HEK293 (cell line): ENCODE data around the gene UBASH3B.

Source experiments
- CTCF ChIP-seq: fragments of 450-650 bp; formaldehyde crosslinking; IDR thresholded peaks from 2 replicates; pipeline ENCODE4 v1.5.1; 2016; ENCODE audit warnings: missing biosample characterization, missing genetic modification characterization
- GLIS2 ChIP-seq: fragments of 450-650 bp; formaldehyde crosslinking; IDR thresholded peaks from 2 replicates; pipeline ENCODE4 v1.5.1; 2016; ENCODE audit warnings: missing biosample characterization, missing genetic modification characterization
- KLF8 ChIP-seq: fragments of 450-650 bp; formaldehyde crosslinking; IDR thresholded peaks from 2 replicates; pipeline ENCODE4 v1.5.1; 2016; ENCODE audit warnings: missing biosample characterization, missing genetic modification characterization
- PRDM1 ChIP-seq: fragments of 450-650 bp; formaldehyde crosslinking; IDR thresholded peaks from 2 replicates; pipeline ENCODE4; 2016; ENCODE audit warnings: missing biosample characterization, missing genetic modification characterization
- TCF7L2 ChIP-seq: IDR thresholded peaks from 2 replicates; pipeline ENCODE4 v1.6.1; 2011; ENCODE audit warnings: low read depth, mild to moderate bottlenecking, inconsistent platforms, low read length, moderate library complexity, borderline replicate concordance
- ZBTB8A ChIP-seq: fragments of 450-650 bp; formaldehyde crosslinking; IDR thresholded peaks from 2 replicates; pipeline ENCODE4 v1.5.1; 2016; ENCODE audit warnings: missing biosample characterization, missing genetic modification characterization
- ZFHX2 ChIP-seq: fragments of 450-650 bp; formaldehyde crosslinking; conservative IDR thresholded peaks from 2 replicates; pipeline ENCODE4 v1.5.1; 2016; ENCODE audit warnings: missing biosample characterization, missing genetic modification characterization
- ZIC2 ChIP-seq: fragments of 450-650 bp; formaldehyde crosslinking; IDR thresholded peaks from 2 replicates; pipeline ENCODE4 v1.5.1; 2016; ENCODE audit warnings: missing biosample characterization, missing genetic modification characterization
- ZNF24 ChIP-seq: fragments of 450-650 bp; formaldehyde crosslinking; IDR thresholded peaks from 2 replicates; pipeline ENCODE4 v1.5.1; 2016; ENCODE audit warnings: missing biosample characterization, missing genetic modification characterization
- ZNF274 ChIP-seq, 2 experiments: fragments of 200-500 bp in 1 of 2; fragments of 450-650 bp in 1 of 2; sonication (Bioruptor generic) in 1 of 2; formaldehyde crosslinking in 1 of 2; IDR thresholded peaks; 2 replicates each; pipeline versions ENCODE4 v1.5.1 to v1.6.1; 2014 to 2016; ENCODE audit warnings: borderline replicate concordance in 1 of 2, inconsistent platforms in 1 of 2, low read length in 1 of 2, missing biosample characterization in 1 of 2, missing genetic modification characterization in 1 of 2
- ZNF302 ChIP-seq: fragments of 450-650 bp; formaldehyde crosslinking; IDR thresholded peaks from 2 replicates; pipeline ENCODE4 v1.5.1; 2016; ENCODE audit warnings: missing biosample characterization, missing genetic modification characterization, low read depth
- TF ChIP-seq, protein P1 (sequence below): fragments of 450-650 bp; formaldehyde crosslinking; IDR thresholded peaks from 2 replicates; pipeline ENCODE4 v1.5.1; 2016; ENCODE audit warnings: missing biosample characterization, missing genetic modification characterization, low read depth
- TF ChIP-seq, protein P2 (sequence below): fragments of 450-650 bp; formaldehyde crosslinking; IDR thresholded peaks from 2 replicates; pipeline ENCODE4 v1.5.1; 2016; ENCODE audit warnings: missing biosample characterization, missing genetic modification characterization

- TF ChIP-seq ZNF302 (tag by site-specific recombination) (no peak), GLIS2 (tag by site-specific recombination) (no peak), CTCF (no peak), PRDM1 (tag by site-specific recombination) (no peak), ZFHX2 (tag by site-specific recombination) (no peak), KLF8 (no peak), ZIC2 (tag by site-specific recombination) (no peak), ZBTB8A (tag by site-specific recombination) (no peak), ZNF274 (IDR thresholded peaks at IDR 0.05; ENCODE audit: low read length) (no peak), ZNF274 (tag by site-specific recombination; IDR thresholded peaks at IDR 0.05; ENCODE audit: borderline replicate concordance) (no peak), TCF7L2 (no peak), ZNF24 (no peak)
- TF ChIP-seq, protein P1, sequence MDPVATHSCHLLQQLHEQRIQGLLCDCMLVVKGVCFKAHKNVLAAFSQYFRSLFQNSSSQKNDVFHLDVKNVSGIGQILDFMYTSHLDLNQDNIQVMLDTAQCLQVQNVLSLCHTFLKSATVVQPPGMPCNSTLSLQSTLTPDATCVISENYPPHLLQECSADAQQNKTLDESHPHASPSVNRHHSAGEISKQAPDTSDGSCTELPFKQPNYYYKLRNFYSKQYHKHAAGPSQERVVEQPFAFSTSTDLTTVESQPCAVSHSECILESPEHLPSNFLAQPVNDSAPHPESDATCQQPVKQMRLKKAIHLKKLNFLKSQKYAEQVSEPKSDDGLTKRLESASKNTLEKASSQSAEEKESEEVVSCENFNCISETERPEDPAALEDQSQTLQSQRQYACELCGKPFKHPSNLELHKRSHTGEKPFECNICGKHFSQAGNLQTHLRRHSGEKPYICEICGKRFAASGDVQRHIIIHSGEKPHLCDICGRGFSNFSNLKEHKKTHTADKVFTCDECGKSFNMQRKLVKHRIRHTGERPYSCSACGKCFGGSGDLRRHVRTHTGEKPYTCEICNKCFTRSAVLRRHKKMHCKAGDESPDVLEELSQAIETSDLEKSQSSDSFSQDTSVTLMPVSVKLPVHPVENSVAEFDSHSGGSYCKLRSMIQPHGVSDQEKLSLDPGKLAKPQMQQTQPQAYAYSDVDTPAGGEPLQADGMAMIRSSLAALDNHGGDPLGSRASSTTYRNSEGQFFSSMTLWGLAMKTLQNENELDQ, result no peak
- TF ChIP-seq, protein P2, sequence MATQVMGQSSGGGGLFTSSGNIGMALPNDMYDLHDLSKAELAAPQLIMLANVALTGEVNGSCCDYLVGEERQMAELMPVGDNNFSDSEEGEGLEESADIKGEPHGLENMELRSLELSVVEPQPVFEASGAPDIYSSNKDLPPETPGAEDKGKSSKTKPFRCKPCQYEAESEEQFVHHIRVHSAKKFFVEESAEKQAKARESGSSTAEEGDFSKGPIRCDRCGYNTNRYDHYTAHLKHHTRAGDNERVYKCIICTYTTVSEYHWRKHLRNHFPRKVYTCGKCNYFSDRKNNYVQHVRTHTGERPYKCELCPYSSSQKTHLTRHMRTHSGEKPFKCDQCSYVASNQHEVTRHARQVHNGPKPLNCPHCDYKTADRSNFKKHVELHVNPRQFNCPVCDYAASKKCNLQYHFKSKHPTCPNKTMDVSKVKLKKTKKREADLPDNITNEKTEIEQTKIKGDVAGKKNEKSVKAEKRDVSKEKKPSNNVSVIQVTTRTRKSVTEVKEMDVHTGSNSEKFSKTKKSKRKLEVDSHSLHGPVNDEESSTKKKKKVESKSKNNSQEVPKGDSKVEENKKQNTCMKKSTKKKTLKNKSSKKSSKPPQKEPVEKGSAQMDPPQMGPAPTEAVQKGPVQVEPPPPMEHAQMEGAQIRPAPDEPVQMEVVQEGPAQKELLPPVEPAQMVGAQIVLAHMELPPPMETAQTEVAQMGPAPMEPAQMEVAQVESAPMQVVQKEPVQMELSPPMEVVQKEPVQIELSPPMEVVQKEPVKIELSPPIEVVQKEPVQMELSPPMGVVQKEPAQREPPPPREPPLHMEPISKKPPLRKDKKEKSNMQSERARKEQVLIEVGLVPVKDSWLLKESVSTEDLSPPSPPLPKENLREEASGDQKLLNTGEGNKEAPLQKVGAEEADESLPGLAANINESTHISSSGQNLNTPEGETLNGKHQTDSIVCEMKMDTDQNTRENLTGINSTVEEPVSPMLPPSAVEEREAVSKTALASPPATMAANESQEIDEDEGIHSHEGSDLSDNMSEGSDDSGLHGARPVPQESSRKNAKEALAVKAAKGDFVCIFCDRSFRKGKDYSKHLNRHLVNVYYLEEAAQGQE (tag by site-specific recombination), result no peak
These were observed 45.1 kb downstream of the UBASH3B start for GRCh38 chr11:122700666-122701065.
